SKM-1 (cell line): ENCODE data around the gene CALM1.

Experiments used
- DNase-seq: peaks from one replicate; lab custom pipeline; 2025; ENCODE audit not compliant: unreplicated experiment; lab: John Stamatoyannopoulos, UW

Gene CALM1

DNA sequence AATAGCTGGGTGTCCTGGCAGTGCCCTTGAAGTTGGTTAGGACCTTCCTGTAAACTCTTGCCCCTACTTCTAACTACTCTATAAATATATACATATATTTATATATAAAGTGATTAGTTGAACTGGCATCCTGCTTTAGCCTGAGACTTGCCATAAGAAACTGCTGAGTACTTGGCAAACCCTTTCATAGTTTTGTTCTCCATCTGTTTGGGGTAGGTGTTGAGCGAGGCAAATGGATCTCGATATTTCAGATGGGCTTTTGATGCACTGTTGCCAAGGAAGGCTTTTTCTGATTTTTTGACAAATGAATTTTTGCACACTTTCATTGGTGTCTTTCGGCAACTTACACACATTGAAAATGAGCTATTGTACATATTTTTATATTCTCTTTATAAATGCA is 10.4 kb downstream of the CALM1 start:
- no peak for DNase-seq

DNA sequence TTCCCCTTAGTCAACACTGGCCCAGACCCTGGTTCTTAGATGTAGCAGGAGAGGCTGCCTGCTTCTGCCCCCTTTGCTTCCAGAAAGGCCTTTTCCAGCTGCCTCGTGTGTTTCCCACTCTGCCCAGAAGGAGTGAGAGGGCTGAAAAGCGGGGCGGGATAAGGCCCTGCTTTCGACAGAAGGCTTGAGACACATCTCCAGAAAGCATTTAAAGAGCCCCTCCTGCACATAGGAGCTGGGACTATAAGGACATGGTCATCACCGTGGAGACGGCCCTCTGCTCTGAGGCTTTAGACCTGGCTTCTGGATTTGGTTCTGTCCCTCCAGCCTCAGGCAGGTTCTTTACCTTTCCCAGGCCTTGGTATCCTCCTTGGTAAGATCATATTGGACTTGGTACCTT is 11.9 kb downstream of the CALM1 start:
- DNase-seq: no peak

GRCh38 chr14:90409209-90409730 is 12.4 kb downstream of the CALM1 start:
- DNase-seq: no peak

DNA sequence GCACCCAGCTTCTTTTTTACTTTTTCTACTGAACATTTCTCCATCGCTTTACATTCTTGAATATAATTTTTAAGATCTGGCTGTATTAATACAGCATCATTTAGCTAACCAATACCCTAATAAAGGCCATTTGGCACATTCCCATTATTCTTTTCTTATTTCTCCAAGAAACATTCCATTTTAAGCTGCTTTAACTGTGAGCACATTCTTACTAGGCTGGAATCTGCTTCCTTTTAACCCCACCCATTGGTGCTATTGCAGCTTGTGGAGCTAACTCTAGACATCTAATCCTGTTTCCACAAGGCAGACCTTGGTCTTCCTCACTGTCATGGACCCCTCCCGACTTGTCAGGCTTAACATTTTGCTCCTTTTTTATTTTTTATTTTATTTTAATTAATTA is 15.2 kb downstream of the CALM1 start:
- no peak for DNase-seq

DNA sequence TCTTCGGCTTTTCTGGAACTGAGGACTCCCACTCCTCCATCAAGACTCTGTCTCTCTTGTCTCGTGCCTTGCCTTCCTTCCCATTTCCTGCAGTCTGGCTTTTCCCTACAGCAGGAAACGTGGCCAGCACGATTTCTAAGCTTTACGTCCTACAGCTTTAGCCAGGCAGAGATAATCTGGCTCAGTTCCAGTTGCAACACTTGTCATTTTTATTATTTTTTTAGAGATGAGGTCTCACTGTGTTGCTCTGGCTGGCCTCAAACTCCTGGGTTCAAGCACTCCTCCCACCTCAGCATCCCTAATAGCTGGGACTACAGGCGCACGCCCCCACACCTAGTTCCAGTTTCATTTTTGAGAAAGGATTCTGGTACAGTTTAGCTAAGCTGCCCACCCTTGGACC is 19.9 kb downstream of the CALM1 start:
- DNase-seq: no peak

DNA sequence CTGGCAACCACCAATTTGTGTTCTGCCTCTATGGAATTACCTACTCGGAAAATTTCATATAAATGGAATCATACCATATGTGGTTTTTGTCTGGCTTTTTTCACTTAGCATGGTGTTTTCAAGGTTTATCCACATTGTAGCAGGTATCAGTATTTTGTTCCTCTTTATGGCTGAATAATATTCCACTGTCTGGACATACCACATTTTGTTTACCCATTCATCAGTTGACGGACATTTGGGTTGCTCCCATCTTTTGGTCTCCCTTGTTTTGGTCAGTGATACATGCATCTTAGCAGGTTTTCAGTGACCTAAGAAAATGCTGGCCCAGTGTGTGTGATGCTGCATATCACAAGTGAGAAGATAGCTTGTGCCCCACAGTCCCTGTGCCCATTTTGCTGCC is 21.2 kb downstream of the CALM1 start:
- no peak for DNase-seq

- no peak for DNase-seq
These were observed 22.4 kb downstream of the CALM1 start for GRCh38 chr14:90419200-90419599.

DNA sequence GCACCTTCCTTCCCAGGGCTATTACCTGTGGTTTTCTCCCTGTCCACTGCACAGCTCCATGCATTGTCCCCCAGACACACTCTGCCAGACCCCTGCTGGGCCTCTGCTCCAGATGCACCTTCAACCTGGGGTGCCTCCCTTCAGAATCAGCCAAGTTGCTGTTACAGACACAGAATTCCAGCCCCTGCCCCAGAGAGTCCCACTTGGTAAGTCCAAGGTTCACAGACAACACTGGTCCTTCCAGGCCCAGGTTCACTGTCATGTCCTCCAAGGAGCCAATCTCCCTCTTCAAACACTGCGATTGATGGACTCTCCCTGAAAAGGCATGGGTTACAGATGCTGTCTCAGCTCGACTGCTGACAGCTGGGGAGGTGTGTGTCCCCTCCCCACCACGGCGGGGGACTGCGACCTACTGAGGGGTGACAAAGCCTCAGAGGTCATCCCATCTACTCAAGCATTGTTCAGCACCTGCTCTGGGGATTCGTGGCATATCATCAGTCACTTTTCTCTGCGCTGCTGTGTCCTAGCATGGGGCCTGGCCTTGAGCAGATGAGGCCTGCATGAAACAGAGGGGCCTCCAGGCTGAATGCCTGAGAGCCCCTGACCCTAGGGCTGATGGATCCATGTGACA is 24.3 kb downstream of the CALM1 start:
- no peak for DNase-seq

- no peak for DNase-seq
These were observed 24.8 kb downstream of the CALM1 start for GRCh38 chr14:90421632-90422020.

DNA sequence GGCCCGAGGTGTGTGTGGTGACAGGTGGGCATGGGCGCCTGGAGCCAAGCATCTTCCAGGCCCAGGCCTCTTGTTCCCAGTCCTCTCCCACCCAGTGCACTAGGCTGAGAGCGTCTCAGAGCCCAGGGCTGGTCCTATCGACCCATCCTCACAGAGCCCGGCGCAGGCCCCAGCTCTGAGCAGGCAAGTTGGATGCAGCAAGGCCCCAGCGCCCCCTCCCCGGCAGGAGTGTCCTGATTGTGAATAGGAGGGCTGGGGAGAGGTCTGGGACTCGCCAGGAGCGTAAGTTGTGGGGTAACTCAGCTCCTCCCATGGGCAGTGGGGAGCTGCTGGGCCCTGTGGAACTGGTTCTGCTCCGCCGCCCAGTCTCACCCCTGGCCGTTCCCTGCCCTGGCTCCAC is 26.3 kb downstream of the CALM1 start:
- no peak for DNase-seq

- no peak for DNase-seq
These were observed 27.2 kb downstream of the CALM1 start for GRCh38 chr14:90424075-90424474.

GRCh38 chr14:90424686-90425372 is 28.0 kb downstream of the CALM1 start:
- no peak for DNase-seq

DNA sequence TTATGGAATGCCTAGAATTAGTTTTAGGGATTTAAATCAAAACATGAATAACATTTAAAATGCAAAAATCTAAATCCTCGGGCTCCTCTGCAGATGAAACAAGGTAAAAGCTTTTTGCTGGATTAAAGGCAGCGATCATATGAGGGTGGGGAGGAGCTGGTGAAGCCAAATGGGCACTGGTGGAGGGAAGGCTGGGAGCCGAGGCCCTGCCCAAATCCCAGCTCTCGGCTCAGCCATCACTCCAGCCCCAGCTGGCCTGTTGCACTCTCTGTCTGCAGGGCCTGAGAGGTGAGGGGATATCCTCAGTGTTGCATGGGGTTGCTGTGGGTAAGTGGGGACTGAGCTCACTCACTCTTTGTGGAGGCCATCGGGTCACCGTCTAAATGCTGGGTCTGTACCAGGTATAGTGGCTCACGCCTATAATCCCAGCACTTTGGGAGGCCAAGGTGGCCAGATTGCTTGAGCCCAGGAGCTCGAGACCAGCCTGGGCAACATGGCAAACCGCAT is 28.6 kb downstream of the CALM1 start:
- no peak for DNase-seq

- DNase-seq: no peak
These were observed 29.3 kb downstream of the CALM1 start for GRCh38 chr14:90426031-90426540.

DNA sequence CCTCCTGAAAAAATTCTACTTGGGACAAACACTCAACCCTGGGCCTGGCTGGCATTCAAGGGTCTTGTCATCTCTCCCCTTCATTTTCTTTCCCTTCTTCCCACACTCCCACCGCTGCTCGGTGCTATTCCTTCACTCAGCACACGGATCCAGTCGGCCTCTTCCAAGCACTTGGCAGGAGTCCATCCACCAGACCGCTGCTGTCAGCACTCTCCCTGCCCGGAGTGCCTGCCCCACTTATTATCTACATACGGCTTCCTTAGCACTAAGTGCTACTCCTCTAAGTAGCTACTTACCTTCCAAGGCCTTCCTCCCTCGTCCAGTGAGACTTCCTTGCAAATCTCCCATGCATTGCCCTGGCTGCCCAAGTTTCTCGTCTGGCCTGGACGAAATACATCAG is 29.8 kb downstream of the CALM1 start:
- no peak for DNase-seq

- DNase-seq: no peak
These were observed 31.1 kb downstream of the CALM1 start for GRCh38 chr14:90427848-90428426.

- no peak for DNase-seq
These were observed 31.8 kb downstream of the CALM1 start for GRCh38 chr14:90428676-90429075.

- DNase-seq: no peak
These were observed 32.4 kb downstream of the CALM1 start for GRCh38 chr14:90429236-90429635.

GRCh38 chr14:90429754-90430153 is 32.9 kb downstream of the CALM1 start:
- no peak for DNase-seq

GRCh38 chr14:90434370-90435020 is 37.7 kb downstream of the CALM1 start:
- DNase-seq: no peak

- no peak for DNase-seq
These were observed 42.0 kb downstream of the CALM1 start for GRCh38 chr14:90438841-90439240.
